HG02870 (cell line): ENCODE measurements around the gene SEC24B.
"Not testable (repeated sequence)": the region's sequence is repeated elsewhere in the genome, so short reads cannot be mapped to it uniquely, and the experiment has no call there.

Experiments used
- ATAC-seq: cut with Tn5 transposase; IDR thresholded peaks from one replicate; pipeline ENCODE4 v1.9.1; 2021; ENCODE audit warnings: mild to moderate bottlenecking, moderate library complexity; ENCODE audit not compliant: unreplicated experiment

Gene SEC24B

DNA sequence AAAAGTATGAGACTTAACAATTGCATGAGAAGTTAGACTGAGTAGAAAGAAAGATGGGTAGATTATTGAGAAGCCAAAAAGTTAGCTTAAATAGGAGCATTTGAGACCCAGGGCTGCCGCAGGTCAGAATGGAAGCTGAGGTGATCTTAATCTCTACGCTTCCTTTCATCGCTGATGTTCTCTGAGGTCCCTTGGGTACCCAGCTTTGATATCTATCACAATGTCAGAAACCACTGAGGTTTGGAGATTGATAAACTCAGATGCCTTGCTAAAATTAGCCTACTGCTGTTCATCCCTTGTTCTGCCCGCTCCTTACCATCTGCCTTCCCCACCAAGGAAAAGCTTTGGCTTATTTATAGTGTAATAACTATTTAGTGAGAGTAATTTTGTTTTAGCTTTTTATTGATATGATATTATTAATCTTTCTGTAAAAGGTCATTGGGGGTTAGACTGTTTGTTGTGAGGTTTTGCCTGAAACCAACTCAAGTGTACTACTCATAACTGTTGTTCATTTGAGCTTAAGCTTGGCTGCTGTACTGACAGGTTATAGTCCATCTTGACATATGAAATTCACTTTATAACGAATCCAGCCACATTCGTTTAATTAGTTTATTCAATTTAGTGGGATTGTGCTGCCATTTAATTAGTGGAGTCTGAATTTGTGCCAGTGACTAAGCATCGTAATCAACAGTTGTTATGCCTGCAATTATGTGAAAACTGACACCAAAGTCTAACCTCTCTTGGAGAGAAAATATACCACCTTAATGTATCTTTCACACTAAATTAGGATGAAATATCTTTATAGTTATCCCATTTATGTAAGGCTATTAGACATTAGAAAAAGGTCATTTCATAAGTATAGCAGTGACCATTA is 141.6 kb downstream of the SEC24B start:
- no peak for ATAC-seq

DNA sequence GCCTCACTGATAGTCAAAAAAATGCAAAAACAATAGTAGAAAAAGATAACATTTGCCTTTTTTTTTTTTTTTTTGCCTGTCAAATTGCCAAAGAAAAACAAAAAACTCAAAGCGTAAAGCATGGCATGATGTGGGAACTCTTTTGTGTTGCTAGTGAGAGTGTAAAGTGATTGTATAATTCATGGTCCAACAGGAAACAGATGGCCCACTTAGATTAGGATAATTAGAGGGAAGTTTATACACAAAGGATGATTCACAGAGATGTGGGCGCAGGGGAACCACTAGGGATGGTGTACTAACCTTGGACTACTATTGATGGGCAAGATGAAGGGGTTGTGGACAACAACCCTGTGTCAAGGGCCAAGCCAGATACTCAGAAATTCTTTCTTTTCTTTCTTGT is 142.8 kb downstream of the SEC24B start:
- ATAC-seq = no peak

DNA sequence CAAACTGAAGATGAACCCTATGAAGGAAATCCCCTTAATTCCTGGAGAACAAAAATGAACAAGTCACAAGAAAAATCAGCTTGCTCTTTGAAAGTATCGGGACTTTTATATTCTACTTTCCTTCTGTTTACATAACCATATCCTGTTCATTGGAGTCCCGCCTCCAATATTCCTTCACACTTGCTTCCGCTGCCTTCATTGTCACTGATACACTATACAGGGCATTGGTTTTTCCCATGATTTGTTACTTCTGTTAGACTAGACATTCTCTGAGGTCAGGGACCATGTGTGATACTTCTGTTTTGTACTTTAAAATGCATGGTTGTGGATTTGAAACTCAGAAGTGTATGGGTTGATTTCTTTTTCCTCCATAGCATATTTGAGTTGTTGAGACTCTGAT is 145.2 kb downstream of the SEC24B start:
- no peak for ATAC-seq

DNA sequence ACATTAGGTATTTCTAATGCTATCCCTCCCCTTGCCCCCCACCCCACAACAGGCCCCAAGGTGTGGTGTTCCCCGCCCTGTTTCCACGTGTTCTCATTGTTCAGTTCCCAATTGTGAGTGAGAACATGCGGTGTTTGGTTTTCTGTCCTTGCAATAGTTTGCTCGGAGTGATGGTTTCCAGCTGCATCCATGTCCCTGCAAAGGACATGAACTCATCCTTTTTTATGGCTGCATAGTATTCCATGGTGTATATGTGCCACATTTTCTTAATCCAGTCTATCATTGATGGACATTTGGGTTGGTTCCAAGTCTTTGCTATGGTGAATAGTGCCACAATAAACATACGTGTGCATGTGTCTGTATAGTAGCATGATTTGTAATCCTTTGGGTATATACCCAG is 146.4 kb downstream of the SEC24B start:
- not testable (repeated sequence) for ATAC-seq

DNA sequence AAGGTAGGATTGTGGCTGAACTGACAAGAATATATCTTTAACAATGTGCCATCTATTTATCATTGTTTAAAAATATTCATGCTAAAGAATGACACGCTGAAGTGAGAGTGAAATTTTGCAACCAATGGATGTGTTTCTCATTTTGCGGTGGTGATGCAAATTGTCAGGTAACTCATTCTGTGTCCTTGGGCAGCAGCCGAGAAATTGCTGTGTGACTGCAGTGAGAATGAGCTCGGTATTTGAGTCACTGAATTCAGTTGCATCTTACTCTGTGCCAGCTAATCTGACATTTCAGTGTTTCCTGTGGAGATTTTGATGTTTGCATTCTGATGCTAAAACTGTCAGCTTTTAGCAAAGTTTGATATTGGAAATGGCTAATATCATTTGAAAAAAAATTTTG is 154.6 kb downstream of the SEC24B start:
- ATAC-seq = peak; percentile 99

DNA sequence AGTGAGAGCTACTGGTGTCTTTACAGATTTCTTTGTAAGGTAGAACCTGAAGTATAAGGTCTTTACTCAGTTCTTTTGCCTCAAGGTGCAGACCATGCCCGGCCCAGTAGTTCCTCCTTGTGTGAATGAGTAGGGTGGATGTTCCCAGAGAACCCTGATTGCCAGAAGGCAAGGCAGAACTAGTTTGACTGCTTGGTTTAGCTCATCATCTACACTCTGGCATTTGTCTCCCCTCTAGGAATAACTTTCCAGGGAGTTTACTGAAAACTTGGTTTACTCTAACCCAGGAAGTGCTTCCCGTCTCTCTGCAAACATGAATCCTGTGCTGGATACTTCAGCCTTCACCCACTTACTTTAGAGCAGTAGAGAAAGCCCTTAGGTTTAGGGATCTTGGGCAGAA is 155.5 kb downstream of the SEC24B start:
- ATAC-seq = no peak

DNA sequence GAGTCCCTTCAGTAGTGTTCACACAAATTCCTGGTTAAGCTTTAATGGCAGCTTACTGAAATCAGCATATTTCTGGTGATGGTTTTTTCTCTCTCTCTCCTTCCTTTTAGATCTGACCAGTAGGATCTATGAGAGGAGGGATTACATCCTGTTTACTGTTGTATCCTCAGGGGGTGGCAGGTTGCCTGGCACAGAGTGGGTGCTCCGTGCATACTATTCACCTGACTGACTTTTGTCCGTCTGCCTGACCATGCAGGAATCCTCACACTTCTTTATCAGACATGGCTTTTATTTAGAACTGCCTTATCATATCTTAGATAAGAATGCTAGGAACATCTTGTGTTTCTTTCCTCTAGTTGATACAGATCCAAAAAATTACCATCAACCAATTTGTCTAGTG is 156.0 kb downstream of the SEC24B start:
- no peak for ATAC-seq
